ENCODE measurements around the gene SUPT5H.

Gene SUPT5H

GRCh38 chr19:39407410-39407659 lies 38.0 kb upstream of the SUPT5H start:
- TF ChIP-seq CTCF (IDR thresholded peaks at IDR 0.05): no peak

GRCh38 chr19:39407660-39408391 lies 37.6 kb upstream of the SUPT5H start:
- no peak for TF ChIP-seq CTCF (IDR thresholded peaks at IDR 0.05)

- no peak for TF ChIP-seq CTCF (IDR thresholded peaks at IDR 0.05)
These were observed 36.8 kb upstream of the SUPT5H start for GRCh38 chr19:39408392-39409207.

GRCh38 chr19:39409208-39410016 lies 36.0 kb upstream of the SUPT5H start:
- TF ChIP-seq CTCF (IDR thresholded peaks at IDR 0.05): no peak

- TF ChIP-seq CTCF (IDR thresholded peaks at IDR 0.05): no peak
These were observed 35.2 kb upstream of the SUPT5H start for GRCh38 chr19:39410017-39410830.

- TF ChIP-seq CTCF (IDR thresholded peaks at IDR 0.05): no peak
These were observed 34.6 kb upstream of the SUPT5H start for GRCh38 chr19:39410831-39411080.

All from LNCAP (cell line).